GM12878 (cell line): ENCODE results near the gene OSBP.

Experiments
- BHLHE40 ChIP-seq, 2 experiments: fragments of 450-650 bp in 1 of 2; IDR thresholded peaks; 2 replicates each; pipeline ENCODE4 v1.6.1; 2011 to 2017; ENCODE audit warnings: low read depth in 2 of 2, borderline replicate concordance in 1 of 2, improper control_type of control experiment in 1 of 2, low read length in 1 of 2, mild to moderate bottlenecking in 1 of 2
- CBFB ChIP-seq: IDR thresholded peaks from 2 replicates; pipeline ENCODE4 v1.6.1; 2016; ENCODE audit warnings: antibody characterized with exemption, low read depth
- EED ChIP-seq: sonication (generic); IDR thresholded peaks from 2 replicates; pipeline ENCODE4 v1.6.1; 2016; ENCODE audit warnings: antibody characterized with exemption, low read depth
- EP300 ChIP-seq, 2 experiments: fragments of 150-350 bp in 1 of 2; IDR thresholded peaks; 2 replicates each; pipeline ENCODE4 v1.6.1; 2011 to 2012; ENCODE audit warnings: low read depth in 2 of 2, low read length in 2 of 2, borderline replicate concordance in 1 of 2, improper control_type of control experiment in 1 of 2, inconsistent platforms in 1 of 2; ENCODE audit not compliant: control insufficient read depth in 1 of 2
- FOXM1 ChIP-seq: IDR thresholded peaks from 2 replicates; pipeline ENCODE4 v1.6.1; 2012; ENCODE audit warnings: low read depth, mild to moderate bottlenecking, inconsistent platforms, low read length, moderate library complexity
- NR2C2 ChIP-seq: IDR thresholded peaks from 2 replicates; pipeline ENCODE4 v1.6.1; 2011; ENCODE audit warnings: borderline replicate concordance, low read depth; ENCODE audit not compliant: control insufficient read depth, insufficient read length
- POLR2AphosphoS2 ChIP-seq: IDR thresholded peaks from 2 replicates; pipeline ENCODE4 v1.6.1; 2011; ENCODE audit warnings: low read depth, mild to moderate bottlenecking, low read length, improper control_type of control experiment, moderate library complexity
- SMARCA5 ChIP-seq: fragments of 450-650 bp; IDR thresholded peaks from 2 replicates; pipeline ENCODE4 v1.6.1; 2017; ENCODE audit warnings: mild to moderate bottlenecking
- SUZ12 ChIP-seq: fragments of 200-600 bp; sonication (generic); IDR thresholded peaks from one replicate; pipeline ENCODE4 v1.6.1; 2018; ENCODE audit warnings: antibody characterized with exemption, mild to moderate bottlenecking; ENCODE audit not compliant: unreplicated experiment
- TF ChIP-seq, protein P1 (sequence below), 3 experiments: IDR thresholded peaks in 2 of 3; conservative IDR thresholded peaks in 1 of 3; 2 replicates each; pipeline ENCODE4 v1.5.1; 2011; ENCODE audit warnings: low read depth in 3 of 3, low read length in 3 of 3, mild to moderate bottlenecking in 3 of 3, control low read depth in 2 of 3, moderate library complexity in 2 of 3, inconsistent platforms in 1 of 3, mixed read lengths in 1 of 3; ENCODE audit not compliant: control insufficient read depth in 2 of 3, insufficient read depth in 1 of 3; ENCODE audit errors: extremely low read depth in 1 of 3
- TF ChIP-seq, protein P2 (sequence below): fragments of 450-650 bp; IDR thresholded peaks from 2 replicates; pipeline ENCODE4 v1.6.1; 2017; ENCODE audit warnings: antibody characterized with exemption, mild to moderate bottlenecking, moderate library complexity
- TF ChIP-seq, protein P3 (sequence below): fragments of 450-650 bp; IDR thresholded peaks from 2 replicates; pipeline ENCODE4 v1.6.1; 2017; ENCODE audit warnings: mild to moderate bottlenecking
- TF ChIP-seq, protein P4 (sequence below): IDR thresholded peaks from 2 replicates; pipeline ENCODE4 v1.6.1; 2012; ENCODE audit warnings: low read depth, low read length, improper control_type of control experiment

DNA sequence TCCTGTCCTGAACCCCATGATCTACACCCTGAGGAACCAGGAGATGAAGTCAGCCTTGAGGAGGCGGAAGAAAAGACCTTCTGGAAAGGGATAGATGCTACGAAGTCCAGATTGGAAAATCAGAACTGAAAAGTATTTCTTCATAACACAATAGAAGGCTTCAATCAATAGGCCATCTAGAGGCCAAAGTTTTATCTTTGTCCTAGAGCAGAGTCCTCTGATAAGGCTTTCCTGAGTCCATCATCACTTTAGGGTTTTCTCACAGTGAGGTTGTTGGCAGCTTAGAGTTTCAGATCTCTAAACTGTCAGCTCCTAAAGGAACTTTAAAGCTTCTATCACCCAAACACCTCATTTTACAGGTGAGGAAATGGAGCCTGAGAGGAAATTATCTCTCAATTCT lies 83.0 kb downstream of the OSBP start:
- TF ChIP-seq, protein P1, sequence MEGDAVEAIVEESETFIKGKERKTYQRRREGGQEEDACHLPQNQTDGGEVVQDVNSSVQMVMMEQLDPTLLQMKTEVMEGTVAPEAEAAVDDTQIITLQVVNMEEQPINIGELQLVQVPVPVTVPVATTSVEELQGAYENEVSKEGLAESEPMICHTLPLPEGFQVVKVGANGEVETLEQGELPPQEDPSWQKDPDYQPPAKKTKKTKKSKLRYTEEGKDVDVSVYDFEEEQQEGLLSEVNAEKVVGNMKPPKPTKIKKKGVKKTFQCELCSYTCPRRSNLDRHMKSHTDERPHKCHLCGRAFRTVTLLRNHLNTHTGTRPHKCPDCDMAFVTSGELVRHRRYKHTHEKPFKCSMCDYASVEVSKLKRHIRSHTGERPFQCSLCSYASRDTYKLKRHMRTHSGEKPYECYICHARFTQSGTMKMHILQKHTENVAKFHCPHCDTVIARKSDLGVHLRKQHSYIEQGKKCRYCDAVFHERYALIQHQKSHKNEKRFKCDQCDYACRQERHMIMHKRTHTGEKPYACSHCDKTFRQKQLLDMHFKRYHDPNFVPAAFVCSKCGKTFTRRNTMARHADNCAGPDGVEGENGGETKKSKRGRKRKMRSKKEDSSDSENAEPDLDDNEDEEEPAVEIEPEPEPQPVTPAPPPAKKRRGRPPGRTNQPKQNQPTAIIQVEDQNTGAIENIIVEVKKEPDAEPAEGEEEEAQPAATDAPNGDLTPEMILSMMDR (IDR thresholded peaks at IDR 0.05 in 2 of 3, conservative IDR thresholded peaks at IDR 0.05 in 1 of 3; ENCODE audit: control insufficient read depth in 2 of 3, extremely low read depth in 1 of 3, insufficient read depth in 1 of 3, low read depth in 3 of 3, low read length in 3 of 3), result no peak
- no peak for TF ChIP-seq NR2C2
- TF ChIP-seq, protein P2, sequence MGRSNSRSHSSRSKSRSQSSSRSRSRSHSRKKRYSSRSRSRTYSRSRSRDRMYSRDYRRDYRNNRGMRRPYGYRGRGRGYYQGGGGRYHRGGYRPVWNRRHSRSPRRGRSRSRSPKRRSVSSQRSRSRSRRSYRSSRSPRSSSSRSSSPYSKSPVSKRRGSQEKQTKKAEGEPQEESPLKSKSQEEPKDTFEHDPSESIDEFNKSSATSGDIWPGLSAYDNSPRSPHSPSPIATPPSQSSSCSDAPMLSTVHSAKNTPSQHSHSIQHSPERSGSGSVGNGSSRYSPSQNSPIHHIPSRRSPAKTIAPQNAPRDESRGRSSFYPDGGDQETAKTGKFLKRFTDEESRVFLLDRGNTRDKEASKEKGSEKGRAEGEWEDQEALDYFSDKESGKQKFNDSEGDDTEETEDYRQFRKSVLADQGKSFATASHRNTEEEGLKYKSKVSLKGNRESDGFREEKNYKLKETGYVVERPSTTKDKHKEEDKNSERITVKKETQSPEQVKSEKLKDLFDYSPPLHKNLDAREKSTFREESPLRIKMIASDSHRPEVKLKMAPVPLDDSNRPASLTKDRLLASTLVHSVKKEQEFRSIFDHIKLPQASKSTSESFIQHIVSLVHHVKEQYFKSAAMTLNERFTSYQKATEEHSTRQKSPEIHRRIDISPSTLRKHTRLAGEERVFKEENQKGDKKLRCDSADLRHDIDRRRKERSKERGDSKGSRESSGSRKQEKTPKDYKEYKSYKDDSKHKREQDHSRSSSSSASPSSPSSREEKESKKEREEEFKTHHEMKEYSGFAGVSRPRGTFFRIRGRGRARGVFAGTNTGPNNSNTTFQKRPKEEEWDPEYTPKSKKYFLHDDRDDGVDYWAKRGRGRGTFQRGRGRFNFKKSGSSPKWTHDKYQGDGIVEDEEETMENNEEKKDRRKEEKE, result no peak
- TF ChIP-seq EP300 (IDR thresholded peaks at IDR 0.05; ENCODE audit: borderline replicate concordance in 1 of 2, control insufficient read depth in 1 of 2, low read depth in 2 of 2, low read length in 2 of 2), result no peak
- no peak for TF ChIP-seq CBFB
- TF ChIP-seq, protein P3, sequence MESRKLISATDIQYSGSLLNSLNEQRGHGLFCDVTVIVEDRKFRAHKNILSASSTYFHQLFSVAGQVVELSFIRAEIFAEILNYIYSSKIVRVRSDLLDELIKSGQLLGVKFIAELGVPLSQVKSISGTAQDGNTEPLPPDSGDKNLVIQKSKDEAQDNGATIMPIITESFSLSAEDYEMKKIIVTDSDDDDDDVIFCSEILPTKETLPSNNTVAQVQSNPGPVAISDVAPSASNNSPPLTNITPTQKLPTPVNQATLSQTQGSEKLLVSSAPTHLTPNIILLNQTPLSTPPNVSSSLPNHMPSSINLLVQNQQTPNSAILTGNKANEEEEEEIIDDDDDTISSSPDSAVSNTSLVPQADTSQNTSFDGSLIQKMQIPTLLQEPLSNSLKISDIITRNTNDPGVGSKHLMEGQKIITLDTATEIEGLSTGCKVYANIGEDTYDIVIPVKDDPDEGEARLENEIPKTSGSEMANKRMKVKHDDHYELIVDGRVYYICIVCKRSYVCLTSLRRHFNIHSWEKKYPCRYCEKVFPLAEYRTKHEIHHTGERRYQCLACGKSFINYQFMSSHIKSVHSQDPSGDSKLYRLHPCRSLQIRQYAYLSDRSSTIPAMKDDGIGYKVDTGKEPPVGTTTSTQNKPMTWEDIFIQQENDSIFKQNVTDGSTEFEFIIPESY, result no peak
- TF ChIP-seq, protein P4, sequence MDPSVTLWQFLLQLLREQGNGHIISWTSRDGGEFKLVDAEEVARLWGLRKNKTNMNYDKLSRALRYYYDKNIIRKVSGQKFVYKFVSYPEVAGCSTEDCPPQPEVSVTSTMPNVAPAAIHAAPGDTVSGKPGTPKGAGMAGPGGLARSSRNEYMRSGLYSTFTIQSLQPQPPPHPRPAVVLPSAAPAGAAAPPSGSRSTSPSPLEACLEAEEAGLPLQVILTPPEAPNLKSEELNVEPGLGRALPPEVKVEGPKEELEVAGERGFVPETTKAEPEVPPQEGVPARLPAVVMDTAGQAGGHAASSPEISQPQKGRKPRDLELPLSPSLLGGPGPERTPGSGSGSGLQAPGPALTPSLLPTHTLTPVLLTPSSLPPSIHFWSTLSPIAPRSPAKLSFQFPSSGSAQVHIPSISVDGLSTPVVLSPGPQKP, result no peak
- no peak for TF ChIP-seq FOXM1
- no peak for TF ChIP-seq SUZ12
- no peak for TF ChIP-seq SMARCA5
- no peak for TF ChIP-seq EED
- no peak for TF ChIP-seq POLR2AphosphoS2
- TF ChIP-seq BHLHE40 (IDR thresholded peaks at IDR 0.05; ENCODE audit: borderline replicate concordance in 1 of 2, low read depth in 2 of 2, low read length in 1 of 2), result no peak
